Raji (cell line): ENCODE results near the gene SLC38A8.

ENCODE experiments used
- POLR2A ChIP-seq: IDR thresholded peaks from 2 replicates; pipeline ENCODE4 v1.6.1; 2011; ENCODE audit warnings: low read depth, low read length, control low read depth; ENCODE audit not compliant: insufficient read depth

SLC38A8 gene

DNA sequence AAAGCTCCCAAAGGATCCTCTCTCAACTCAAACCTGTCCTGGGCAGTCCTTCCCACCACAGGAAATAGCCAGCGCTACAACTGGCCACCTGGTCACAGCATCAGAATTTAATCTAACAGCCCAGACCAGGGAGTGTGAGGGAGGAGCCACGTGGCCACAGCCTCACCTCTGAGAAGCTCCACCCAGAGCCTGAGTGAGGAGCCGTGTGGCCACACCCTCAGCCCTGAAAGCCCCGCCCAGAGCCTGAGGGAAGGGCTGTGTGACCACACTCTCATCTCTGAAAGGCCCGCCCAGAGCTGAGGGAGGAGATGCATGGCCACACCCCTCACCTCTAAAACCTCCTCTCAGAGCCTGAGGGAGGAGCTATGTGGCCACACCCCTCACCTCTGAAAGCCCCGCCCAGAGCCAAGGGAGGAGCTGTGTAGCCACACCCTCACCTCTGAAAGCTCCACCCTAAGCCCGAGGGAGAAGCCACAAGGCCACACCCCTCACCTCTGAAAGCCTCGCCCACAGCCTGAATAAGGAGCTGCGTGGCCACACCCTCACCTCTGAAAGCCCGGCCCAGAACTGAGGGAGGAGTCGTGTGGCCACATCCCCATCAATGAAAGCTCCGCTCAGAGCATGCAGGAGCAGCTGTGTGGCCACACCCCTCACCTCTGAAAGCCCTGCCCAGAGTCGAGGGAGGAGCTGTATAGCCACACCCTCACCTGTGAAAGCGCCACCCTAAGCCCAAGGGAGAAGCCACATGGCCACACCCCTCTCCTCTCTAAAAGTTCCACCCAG is 28.6 kb downstream of the SLC38A8 start:
- no peak for TF ChIP-seq POLR2A

- TF ChIP-seq POLR2A = no peak
These were observed 33.3 kb downstream of the SLC38A8 start for GRCh38 chr16:84009282-84009681.

- no peak for TF ChIP-seq POLR2A
These were observed 34.6 kb downstream of the SLC38A8 start for GRCh38 chr16:84007965-84008364.

GRCh38 chr16:84007520-84007919 is 35.1 kb downstream of the SLC38A8 start:
- TF ChIP-seq POLR2A = no peak

- TF ChIP-seq POLR2A = no peak
These were observed 37.2 kb downstream of the SLC38A8 start for GRCh38 chr16:84005391-84005790.

GRCh38 chr16:84004442-84004841 is 38.2 kb downstream of the SLC38A8 start:
- TF ChIP-seq POLR2A = no peak

GRCh38 chr16:84003038-84003437 is 39.6 kb downstream of the SLC38A8 start:
- TF ChIP-seq POLR2A = no peak

DNA sequence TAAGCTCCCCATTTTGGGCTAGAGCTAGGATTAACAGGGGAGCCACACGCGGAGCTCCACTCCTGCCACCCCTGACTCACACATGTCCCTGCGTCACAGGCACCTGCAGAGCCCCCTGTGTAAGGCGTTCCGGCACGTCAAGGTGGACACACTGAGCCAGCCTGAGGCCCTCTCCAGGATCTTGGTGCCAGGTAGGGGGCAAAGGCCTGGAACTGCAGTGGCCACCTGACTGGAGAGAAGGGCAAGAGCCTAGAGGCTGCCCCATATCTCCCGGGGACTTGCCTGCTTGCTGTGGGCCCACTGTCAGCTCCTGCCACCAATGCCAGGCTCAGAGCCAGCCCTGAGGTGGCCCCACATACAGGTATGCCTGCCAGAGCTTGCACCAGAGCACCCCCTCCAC is 40.9 kb downstream of the SLC38A8 start:
- no peak for TF ChIP-seq POLR2A

DNA sequence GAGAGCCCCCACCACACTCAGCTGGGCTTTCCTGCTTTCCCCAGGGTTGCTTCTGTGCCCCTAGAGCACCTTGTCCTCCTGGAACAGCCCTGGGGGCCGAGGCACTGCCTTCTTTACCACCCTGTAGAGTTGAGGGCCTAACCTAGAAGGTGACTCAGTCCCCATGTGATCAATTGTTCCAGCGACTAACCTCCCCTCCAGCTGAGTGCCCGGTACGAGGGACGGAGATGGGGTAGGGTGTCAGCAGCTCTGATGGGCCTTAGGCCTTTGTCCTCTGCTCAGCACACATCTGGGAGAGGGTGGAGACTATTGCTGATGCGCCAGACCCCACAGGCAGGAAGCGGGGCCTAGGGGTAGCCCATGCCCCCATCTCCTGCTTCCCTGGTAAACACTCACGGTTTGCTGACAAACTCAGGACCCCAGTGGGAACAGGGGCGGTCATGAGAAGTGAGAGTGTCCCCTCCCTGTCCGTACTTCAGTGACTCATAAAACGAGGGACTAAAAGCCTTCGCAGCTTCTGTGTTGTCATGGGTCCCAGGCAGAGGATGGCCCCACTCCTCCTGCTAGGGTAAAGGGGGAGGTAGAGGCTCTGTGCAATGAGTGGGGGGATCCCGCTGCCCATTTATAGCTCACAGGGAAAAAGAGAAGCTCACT is 41.5 kb downstream of the SLC38A8 start:
- no peak for TF ChIP-seq POLR2A

DNA sequence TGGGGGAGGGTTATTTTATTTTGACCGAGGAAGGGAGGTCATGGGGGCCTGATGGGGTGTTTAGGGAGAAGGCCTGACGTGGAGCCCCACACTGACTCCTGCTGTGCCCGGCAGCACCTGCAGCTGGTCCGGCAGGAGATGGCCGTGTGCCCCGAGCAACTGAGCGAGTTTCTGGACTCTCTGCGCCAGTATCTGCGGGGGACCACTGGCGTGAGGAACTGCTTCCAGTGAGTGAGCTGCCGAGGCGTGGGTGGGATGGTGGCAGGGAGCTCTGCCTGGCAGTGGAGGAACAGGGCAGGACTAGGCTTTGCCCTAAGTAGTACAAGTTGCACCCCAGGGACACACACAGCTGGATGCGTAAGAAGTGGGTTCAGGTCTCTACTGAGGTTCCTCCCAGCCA is 44.5 kb downstream of the SLC38A8 start:
- no peak for TF ChIP-seq POLR2A

GRCh38 chr16:83996481-83997252 is 45.9 kb downstream of the SLC38A8 start:
- TF ChIP-seq POLR2A = no peak

DNA sequence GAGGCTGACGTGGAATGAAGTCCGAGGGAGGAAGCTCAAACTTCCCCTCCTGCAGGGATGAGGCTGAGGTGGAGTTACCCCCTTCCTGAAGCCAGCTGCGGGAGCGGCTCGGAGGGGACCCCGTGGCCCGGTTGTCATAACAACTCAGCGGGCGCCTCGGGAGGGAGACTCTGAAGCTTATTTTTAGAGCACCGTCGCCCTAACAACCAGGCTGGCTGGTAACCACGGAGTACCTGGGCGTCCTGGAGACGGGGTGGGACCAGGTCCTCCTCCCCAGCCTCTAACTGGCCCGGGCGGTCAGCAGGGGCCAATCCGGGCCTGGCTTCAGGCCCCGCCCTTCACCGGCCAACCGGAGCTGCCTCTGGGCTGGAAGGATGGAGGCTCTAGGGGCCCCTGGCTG is 46.8 kb downstream of the SLC38A8 start:
- no peak for TF ChIP-seq POLR2A

DNA sequence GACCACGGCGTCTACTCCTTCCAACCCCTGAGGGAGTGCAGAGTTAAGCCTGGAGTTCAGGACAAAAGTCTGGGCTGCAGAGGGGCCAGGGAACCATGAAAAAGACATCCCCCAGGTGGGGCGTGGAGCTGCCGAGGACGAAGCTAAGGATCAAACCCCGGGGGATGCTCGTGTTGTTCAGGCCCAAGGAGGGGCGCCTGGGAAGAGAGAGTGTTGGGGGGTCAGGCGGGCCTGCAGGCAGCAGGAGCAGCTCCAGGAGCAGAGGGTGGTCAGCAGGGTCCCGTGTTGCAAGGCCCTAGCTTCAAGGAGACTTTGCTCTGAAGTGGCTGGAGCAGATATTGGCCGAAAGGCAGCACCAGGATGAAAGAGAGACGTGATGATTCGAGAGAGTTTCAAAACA is 47.9 kb downstream of the SLC38A8 start:
- no peak for TF ChIP-seq POLR2A

- no peak for TF ChIP-seq POLR2A
These were observed 48.5 kb downstream of the SLC38A8 start for GRCh38 chr16:83994087-83994486.

DNA sequence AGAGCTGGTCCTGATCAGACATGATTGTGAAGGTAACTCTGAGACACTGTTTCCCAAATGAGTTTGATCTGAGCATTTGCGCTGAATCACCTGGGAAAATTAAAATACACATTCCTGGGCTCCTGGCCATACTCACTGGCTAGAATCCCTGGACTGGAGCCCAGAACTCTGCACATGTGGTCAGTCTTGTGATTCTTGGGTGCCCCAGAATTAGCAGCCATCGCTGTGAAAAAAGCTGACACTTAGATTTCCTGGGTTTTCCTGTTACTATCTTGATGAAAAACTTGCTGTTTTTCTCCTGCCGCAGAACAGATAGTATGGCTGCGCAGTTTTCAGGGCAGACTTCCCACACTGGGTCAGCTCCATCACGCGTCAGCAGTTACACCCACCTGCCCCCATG is 50.0 kb downstream of the SLC38A8 start:
- TF ChIP-seq POLR2A = no peak

DNA sequence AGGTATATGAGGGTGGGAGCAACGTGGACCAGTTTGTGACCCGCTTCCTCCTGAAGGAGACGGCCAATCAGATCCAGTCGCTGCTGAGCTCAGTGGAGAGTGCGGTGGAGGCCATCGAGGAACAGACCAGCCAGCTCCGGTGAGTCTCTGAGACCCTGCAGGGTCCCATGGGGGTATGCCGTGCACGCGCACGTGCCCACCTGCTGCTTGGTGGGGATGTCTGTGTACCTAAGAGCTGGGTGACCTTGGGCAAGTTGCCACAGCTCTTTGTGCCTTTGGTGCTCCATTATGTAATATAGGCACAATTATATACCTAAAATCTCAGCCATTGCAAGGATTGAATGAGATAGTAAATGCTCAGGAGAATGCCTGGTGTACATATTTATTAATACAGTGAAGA is 52.1 kb downstream of the SLC38A8 start:
- TF ChIP-seq POLR2A = no peak
